ENCODE measurements around the gene DHRS7C.
"Not testable (repeated sequence)": the region's sequence is repeated elsewhere in the genome, so short reads cannot be mapped to it uniquely, and the experiment has no call there.

The DHRS7C gene

GRCh38 chr17:9810100-9810949, 18.9 kb upstream of the DHRS7C start:
- no peak for DNase-seq (ENCODE audit: low spot score)

DNA sequence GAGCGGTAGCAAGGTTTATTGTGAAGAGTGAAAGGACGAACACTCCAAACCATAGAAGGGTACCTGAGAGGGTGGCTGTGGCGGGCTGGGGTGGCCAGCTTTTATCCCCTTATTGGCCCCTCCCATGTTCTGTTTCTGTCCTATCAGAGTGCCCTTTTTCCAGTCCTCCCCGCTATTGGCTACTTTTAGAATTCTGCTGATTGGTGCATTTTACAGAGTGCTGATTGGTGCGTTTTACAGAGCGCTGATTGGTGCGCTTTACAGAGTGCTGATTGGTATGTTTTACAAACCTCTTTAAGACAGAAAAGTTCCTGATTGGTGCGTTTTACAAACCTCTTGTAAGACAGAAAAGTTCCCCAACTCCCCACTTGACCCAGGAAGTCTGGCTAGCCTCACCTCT, 18.0 kb upstream of the DHRS7C start:
- peak; percentile 1 for DNase-seq (ENCODE audit: low spot score)

- no peak for DNase-seq (ENCODE audit: low spot score)
These were observed 15.3 kb upstream of the DHRS7C start for GRCh38 chr17:9806699-9807098.

- no peak for DNase-seq (ENCODE audit: low spot score)
These were observed 14.4 kb upstream of the DHRS7C start for GRCh38 chr17:9805769-9806168.

DNA sequence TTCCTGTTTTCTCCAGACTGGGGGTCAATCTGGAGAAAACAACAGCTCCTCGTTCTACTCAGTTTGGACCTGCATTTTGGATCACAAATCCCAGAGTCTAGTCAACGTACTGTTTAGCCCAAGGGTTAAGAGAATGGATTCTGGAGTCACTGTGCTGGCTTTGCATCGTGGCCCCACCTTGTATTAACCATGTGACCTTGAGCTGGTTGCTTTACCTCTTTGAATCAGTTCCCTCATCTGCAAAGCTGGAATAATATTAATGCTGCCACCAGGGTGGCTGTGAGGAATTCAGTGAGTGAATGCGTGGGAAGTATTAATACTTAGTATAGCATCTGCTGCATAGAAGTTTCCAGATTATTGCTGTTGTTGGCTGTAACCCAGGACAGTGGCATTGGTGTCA, 11.3 kb upstream of the DHRS7C start:
- no peak for DNase-seq (ENCODE audit: low spot score)

DNA sequence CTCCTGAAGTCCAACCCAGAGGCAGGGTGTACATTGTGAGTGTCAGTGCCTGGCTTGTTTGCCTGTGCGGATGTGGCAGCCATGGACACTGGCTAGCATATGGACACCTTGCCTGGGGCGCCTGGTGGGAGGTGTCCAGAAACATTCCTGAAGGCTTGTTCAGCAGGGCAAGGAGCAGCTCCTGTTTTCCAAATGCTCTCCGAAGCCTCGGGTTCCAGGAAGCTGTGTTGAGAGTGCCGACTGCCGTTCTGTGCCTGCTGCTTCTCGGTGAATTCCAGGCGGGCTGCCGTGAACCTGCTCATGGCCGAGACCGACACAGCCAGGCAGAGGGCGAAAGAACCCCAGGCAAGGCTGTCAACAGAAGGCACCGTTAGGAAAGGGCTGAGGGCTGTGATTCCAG, 10.9 kb upstream of the DHRS7C start:
- DNase-seq (ENCODE audit: low spot score), result no peak

- no peak for DNase-seq (ENCODE audit: low spot score)
These were observed 10.1 kb upstream of the DHRS7C start for GRCh38 chr17:9801505-9801904.

GRCh38 chr17:9798724-9799123, 7.3 kb upstream of the DHRS7C start:
- no peak for DNase-seq (ENCODE audit: low spot score)

DNA sequence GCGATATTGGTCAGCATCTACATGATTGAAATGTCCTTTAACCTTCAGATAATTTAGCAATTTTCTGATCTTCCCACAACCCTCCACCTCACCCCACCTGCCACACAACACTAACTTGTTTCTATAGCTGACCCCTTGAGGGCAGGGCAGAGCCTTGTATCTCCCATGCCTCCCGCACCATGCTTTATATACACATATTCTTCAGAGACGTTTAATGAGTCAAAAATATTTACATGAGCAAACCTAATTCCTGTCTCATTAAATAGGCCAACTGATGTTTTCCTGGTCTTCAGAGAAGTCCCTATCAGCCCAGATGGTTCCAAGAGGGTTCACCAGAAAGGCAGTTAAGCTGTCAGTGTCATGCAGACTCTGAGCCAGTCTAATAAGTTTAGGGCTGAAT, 6.6 kb upstream of the DHRS7C start:
- no peak for DNase-seq (ENCODE audit: low spot score)

DNA sequence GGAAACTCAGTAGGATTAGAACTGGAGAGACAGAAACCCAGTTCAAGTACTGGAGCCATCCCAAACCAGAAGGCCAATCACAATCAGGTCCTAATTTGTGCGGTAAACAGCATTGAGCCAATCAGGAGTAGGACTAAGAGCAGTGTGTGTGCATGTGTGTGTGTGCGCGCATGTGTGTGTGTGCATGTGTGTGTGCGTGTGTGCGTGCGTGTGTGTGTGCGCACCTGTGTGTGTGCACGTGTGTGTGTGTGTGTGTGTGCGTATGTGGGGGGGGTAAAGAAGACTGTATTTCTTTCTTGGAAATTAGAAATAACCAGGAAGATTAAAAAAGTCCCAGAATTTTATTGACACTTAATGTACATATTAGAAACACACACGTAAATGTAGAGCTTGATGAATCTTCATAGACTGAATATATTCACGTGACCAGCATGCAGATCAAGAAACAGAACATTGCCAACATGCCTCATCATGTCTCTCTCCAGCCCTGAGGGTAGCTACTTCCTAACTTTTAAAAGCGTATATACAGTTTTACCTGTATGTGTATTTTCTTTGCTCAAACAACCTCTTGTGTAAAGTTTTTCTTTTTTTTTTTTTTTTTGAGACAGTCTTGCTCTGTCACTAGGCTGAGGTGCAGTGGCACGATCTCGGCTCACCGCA, 919 bp upstream of the DHRS7C start:
- no peak for DNase-seq (ENCODE audit: low spot score)

DNA sequence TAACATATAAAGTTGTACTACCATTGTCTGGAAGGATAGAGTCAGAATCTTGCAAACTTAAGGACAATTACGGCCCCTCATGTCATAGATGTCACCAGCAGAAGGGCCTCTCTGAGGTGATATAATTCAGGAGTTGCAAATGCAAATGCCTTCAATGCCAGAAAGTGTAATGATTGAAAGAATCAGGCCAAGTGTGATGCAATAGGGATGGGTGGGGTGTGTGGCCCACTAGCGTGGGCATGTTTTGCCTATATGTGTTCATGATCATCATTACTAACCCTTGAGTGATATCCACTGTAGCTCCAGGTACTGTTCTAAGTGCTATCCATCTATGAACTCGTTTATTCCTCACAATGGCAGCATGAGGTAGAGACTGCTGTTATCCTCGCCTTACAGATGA, 1.1 kb downstream of the DHRS7C start:
- DNase-seq (ENCODE audit: low spot score), result no peak

- DNase-seq (ENCODE audit: low spot score), result no peak
These were observed 2.8 kb downstream of the DHRS7C start for GRCh38 chr17:9788601-9789000.

DNA sequence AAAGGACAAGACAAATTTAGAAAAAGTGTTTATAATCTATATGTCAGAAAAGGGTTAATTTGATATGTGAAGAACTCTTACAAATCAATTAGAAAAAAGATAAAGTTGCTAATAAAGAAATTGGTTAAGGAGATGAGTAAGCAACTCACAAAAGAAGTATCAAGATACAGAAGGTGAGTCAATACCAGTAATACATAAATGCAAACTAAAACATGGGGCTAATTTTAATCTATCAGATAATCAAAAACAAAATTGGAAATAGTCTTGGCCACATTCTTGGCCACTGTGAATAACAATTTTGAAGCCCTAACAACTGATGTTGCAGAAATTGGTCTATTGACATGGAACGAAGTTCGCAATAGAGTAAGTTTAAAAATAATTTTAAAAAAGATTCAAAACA, 6.8 kb downstream of the DHRS7C start:
- no peak for DNase-seq (ENCODE audit: low spot score)

- DNase-seq (ENCODE audit: low spot score), result not testable (repeated sequence)
These were observed 7.9 kb downstream of the DHRS7C start for GRCh38 chr17:9783465-9783864.

- no peak for DNase-seq (ENCODE audit: low spot score)
These were observed 8.3 kb downstream of the DHRS7C start for GRCh38 chr17:9783050-9783449.

- no peak for DNase-seq (ENCODE audit: low spot score)
These were observed 10.8 kb downstream of the DHRS7C start for GRCh38 chr17:9780552-9780951.

- DNase-seq (ENCODE audit: low spot score), result no peak
These were observed 14.5 kb downstream of the DHRS7C start for GRCh38 chr17:9776911-9777310.

GRCh38 chr17:9772658-9773057, 18.7 kb downstream of the DHRS7C start:
- DNase-seq (ENCODE audit: low spot score), result no peak

DNA sequence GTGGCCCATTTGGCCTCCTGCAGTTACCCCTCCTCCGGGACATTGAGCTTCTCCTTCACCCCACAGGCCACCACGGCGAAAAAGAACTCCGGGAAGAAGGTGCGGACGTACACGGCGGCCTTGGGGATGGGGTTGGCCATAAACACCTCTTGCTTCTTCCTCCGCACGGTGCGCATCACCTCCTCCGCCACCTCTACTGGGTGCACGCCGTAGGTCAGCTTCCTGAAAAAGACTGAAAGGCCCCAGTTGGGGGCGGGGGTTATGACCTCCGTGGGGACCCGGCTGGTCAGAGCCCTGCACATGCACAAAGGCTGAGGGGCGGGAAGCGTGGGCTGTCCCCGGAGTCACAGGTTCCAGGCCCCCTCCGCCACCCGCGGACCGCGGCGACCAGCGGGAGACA, 19.9 kb downstream of the DHRS7C start:
- DNase-seq (ENCODE audit: low spot score), result no peak

- DNase-seq (ENCODE audit: low spot score), result no peak
These were observed 22.2 kb downstream of the DHRS7C start for GRCh38 chr17:9769036-9769695.

- peak; percentile 22 for DNase-seq (ENCODE audit: low spot score)
These were observed 22.9 kb downstream of the DHRS7C start for GRCh38 chr17:9768381-9768934.

DNA sequence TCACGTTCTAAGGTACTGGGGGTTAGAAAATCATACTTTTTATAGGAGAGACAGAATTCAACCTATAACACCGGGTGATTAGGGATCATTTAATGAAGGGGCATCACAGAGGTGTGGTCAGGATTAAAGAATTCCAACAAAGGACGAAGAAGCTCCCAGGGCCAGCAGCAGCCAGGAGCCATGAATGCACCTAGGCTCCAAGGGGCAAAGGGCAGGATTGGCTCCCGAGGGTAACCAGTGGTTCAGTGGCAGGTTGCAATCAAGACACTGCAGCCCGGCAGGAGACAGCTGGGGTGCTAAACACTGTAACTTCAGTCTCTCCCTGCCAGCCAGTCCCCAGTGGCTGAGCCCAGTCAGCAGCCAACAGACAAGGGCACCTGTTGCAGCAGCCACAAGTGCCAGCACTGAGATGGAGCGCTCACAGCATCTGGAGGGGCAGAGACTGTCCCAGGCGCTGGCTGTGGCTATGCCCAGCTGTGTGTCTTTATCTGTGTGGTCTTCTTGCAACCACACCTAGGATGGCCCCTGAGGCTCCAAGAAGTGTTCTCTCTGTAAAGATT, 23.9 kb downstream of the DHRS7C start:
- DNase-seq (ENCODE audit: low spot score), result no peak

DNA sequence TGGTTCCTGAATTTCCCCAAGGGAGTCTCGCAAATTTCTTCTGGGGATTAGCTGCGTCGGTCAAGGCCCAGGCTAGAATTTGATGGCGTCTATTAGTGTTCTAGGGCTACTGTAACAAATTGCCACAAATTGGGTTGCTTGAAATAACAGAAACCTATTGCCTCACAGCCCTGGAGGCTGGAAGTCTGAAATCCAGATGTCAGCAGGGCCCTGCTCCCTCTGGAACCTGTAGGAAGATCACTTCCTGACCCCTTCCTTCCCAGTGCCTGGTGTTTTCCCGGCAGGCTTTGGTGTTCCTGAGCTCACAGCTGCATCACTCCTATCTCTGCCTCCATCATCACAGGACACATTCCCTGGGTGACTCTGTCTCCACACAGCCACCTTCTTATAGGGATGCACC, 24.4 kb downstream of the DHRS7C start:
- DNase-seq (ENCODE audit: low spot score), result no peak
